K562 (cell line): ENCODE measurements around the gene ERBB4. TPM values are rescaled to one million over a fixed set of nuclear protein-coding genes. Genes with fewer than 3 reads are reported as not detected.

Source experiments
- ATAC-seq: fragments of 200-7000 bp; cut with Tn5 transposase; 3 replicates; pipeline ENCODE4 v1.9.1; 2020; ENCODE audit warnings: moderate library complexity
- BruUV-seq: library from RNA; stranded (reverse); fragments of 400-500 nt; replicated peaks from 2 replicates; lab custom pipeline; 2021; lab: Mats Ljungman, UMichigan
- CTCF ChIA-PET: fragments of 300-600 bp; formaldehyde crosslinking; extraction: SDS; loops from one replicate; lab custom pipeline; 2021; ENCODE audit warnings: low intra/inter-chr PET ratio; lab: Yijun Ruan, JAX
- POLR2A ChIA-PET: fragments of 300-600, 350-650 bp; sonication (Branson Sonifier 250); formaldehyde crosslinking; extraction: SDS; loops from one replicate; lab custom pipeline; 2021; ENCODE audit warnings: antibody characterized with exemption, inconsistent platforms; lab: Yijun Ruan, JAX
- DNase-seq, 4 experiments: peaks; one replicate each; pipeline versions ENCODE4 v3.0.0 to v3.0.0-alpha.2; 2011 to 2018; ENCODE audit warnings: low spot score in 3 of 4, mixed read lengths in 3 of 4; ENCODE audit errors: extremely low read depth in 1 of 4
- FAIRE-seq: peaks from 2 replicates; lab custom pipeline; 2011; peaks lifted over from hg19 to GRCh38; lab: Jason Lieb, UNC
- H2AFZ ChIP-seq: 2 replicates; pipeline ENCODE4 v1.6.0; 2011; ENCODE audit warnings: low read depth, low read length, control low read depth, inconsistent platforms
- H3K27ac ChIP-seq: fragments of 200-600 bp; 3 replicates; pipeline ENCODE4 v1.8.0; 2011; ENCODE audit warnings: low read depth, mild to moderate bottlenecking, control low read depth, inconsistent platforms, low read length, moderate library complexity, mixed read lengths; ENCODE audit errors: extremely low read depth
- H3K27me3 ChIP-seq, 2 experiments: fragments of 300-600 bp in 1 of 2; 2 replicates in 1 of 2; 3 replicates in 1 of 2; pipeline versions ENCODE4 v1.6.0 to v1.8.0; 2011; ENCODE audit warnings: inconsistent platforms in 2 of 2, low read length in 2 of 2, mild to moderate bottlenecking in 1 of 2, mixed read lengths in 1 of 2, moderate library complexity in 1 of 2; ENCODE audit not compliant: control insufficient read depth in 2 of 2, insufficient read depth in 2 of 2
- H3K36me3 ChIP-seq: fragments of 300-600 bp; 3 replicates; pipeline ENCODE4 v1.8.0; 2011; ENCODE audit warnings: mild to moderate bottlenecking, low read length, inconsistent platforms; ENCODE audit not compliant: control insufficient read depth, insufficient read depth
- H3K4me1 ChIP-seq, 2 experiments: fragments of 200-600 bp in 1 of 2; replicated peaks in 1 of 2; 2 replicates in 1 of 2; 3 replicates in 1 of 2; pipeline versions ENCODE4 v1.5.1 to v1.8.0; 2011; ENCODE audit warnings: inconsistent platforms in 2 of 2, low read length in 2 of 2, mild to moderate bottlenecking in 1 of 2, mixed read lengths in 1 of 2, moderate library complexity in 1 of 2; ENCODE audit not compliant: control insufficient read depth in 2 of 2, insufficient read depth in 2 of 2
- H3K4me2 ChIP-seq: 2 replicates; pipeline ENCODE4 v1.6.1; 2011; ENCODE audit warnings: low read length, control low read depth, inconsistent platforms, mixed read lengths; ENCODE audit not compliant: insufficient read depth
- H3K4me3 ChIP-seq: fragments of 200-600 bp; sonication (generic), shearing (Covaris generic); 2 replicates; pipeline ENCODE4 v1.5.1; 2016; ENCODE audit warnings: control low read depth, inconsistent platforms
- H3K79me2 ChIP-seq: fragments of 200-600 bp; 3 replicates; pipeline ENCODE4 v1.8.0; 2011; ENCODE audit warnings: low read length, inconsistent platforms; ENCODE audit not compliant: control insufficient read depth, insufficient read depth
- H3K9ac ChIP-seq, 2 experiments: 2 replicates each; pipeline versions ENCODE4 v1.6.0 to v1.6.1; 2011; ENCODE audit warnings: low read depth in 2 of 2, low read length in 2 of 2, control low read depth in 1 of 2, inconsistent platforms in 1 of 2, mild to moderate bottlenecking in 1 of 2, mixed read lengths in 1 of 2; ENCODE audit not compliant: insufficient read depth in 1 of 2
- H3K9me1 ChIP-seq: one replicate; pipeline ENCODE4 v1.6.0; 2011; ENCODE audit warnings: inconsistent platforms, mild to moderate bottlenecking, low read length, moderate library complexity; ENCODE audit not compliant: control insufficient read depth, insufficient read depth
- H3K9me3 ChIP-seq: replicated peaks from 2 replicates; pipeline ENCODE4 v1.5.1; 2011; ENCODE audit warnings: low read depth, low read length, inconsistent platforms; ENCODE audit not compliant: control insufficient read depth, insufficient read depth
- H4K20me1 ChIP-seq: replicated peaks from 2 replicates; pipeline ENCODE4 v1.6.1; 2011; ENCODE audit warnings: low read length, inconsistent platforms, mixed read lengths; ENCODE audit not compliant: control insufficient read depth, insufficient read depth
- ESRRB ChIP-seq: fragments of 250-450 bp; sonication (Bioruptor Pico); IDR thresholded peaks from 2 replicates; pipeline ENCODE4 v1.5.0; 2020; ENCODE audit warnings: mild to moderate bottlenecking, moderate library complexity, borderline replicate concordance
- FOXJ3 ChIP-seq: sonication (generic); formaldehyde crosslinking; IDR thresholded peaks from 2 replicates; pipeline ENCODE4 v1.4.0; 2020; ENCODE audit warnings: mild to moderate bottlenecking, missing genetic modification reagents
- KHSRP ChIP-seq: fragments of 450-650 bp; IDR thresholded peaks from 2 replicates; pipeline ENCODE4 v1.6.1; 2017
- NCOA4 ChIP-seq: fragments of 450-650 bp; IDR thresholded peaks from 2 replicates; pipeline ENCODE4 v1.6.1; 2018; ENCODE audit warnings: mild to moderate bottlenecking; ENCODE audit not compliant: partially characterized antibody
- POU5F1 ChIP-seq: fragments of 150-350 bp; IDR thresholded peaks from 2 replicates; pipeline ENCODE4 v1.6.1; 2014; ENCODE audit warnings: borderline replicate concordance, low read length, low read depth, mild to moderate bottlenecking; ENCODE audit not compliant: partially characterized antibody
- SMARCA4 ChIP-seq: fragments of 450-650 bp; IDR thresholded peaks from 2 replicates; pipeline ENCODE4 v1.6.1; 2016
- SRF ChIP-seq, 2 experiments: fragments of 250-450, 450-650 bp in 1 of 2; sonication (Bioruptor Pico) in 1 of 2; sonication (generic) in 1 of 2; formaldehyde crosslinking; IDR thresholded peaks; 2 replicates each; pipeline versions ENCODE4 v1.5.0 to v1.5.1; 2020 to 2022; ENCODE audit warnings: mild to moderate bottlenecking in 1 of 2, missing genetic modification reagents in 1 of 2
- ZKSCAN1 ChIP-seq: fragments of 150-350 bp; IDR thresholded peaks from 2 replicates; pipeline ENCODE4 v1.6.1; 2016; ENCODE audit warnings: low read depth, low read length
- ZSCAN32 ChIP-seq: fragments of 450-650 bp; formaldehyde crosslinking; IDR thresholded peaks from 2 replicates; pipeline ENCODE4 v1.4.0; 2020; ENCODE audit warnings: mild to moderate bottlenecking, moderate library complexity
- WGBS: fragments of 100-300 bp; shearing (Covaris generic); methylation state at CpG from one replicate; pipeline ENCODE4 v1.1.6; 2016; ENCODE audit warnings: low coverage, mixed read lengths; ENCODE audit not compliant: insufficient coverage; ENCODE audit errors: missing lambda C conversion rate; 5-methylcytosine and 5-hydroxymethylcytosine counted together
- in situ Hi-C: fragments of 300-500 bp; cut with MboI; formaldehyde crosslinking; loops from 4 replicates; pipeline ENCODE4 v1.15.0; 2018; ENCODE audit warnings: inconsistent platforms, mixed read lengths
- intact Hi-C: fragments of 100-400 bp; cut with micrococcal nuclease; formaldehyde crosslinking; loops from 2 replicates; pipeline ENCODE4 v1.14.2; 2022
- polyA plus RNA-seq, 8 experiments: library from polyadenylated mRNA; depleted of rRNA in 4 of 8; stranded (reverse) in 5 of 8; unstranded in 3 of 8; fragments of >200 nt; fragmentation: Nextera tagmentation in 2 of 8; fragmentation: Illumina TruSeq in 1 of 8; extraction: Ambion mirVana in 2 of 8; extraction: Trizol in 1 of 8; gene quantifications; 2 replicates each; pipeline versions ENCODE4 v1.2.1 to v1.2.3, GENCODE V29; 2011 to 2014; ENCODE audit warnings: inconsistent platforms in 1 of 8, missing spikeins in 1 of 8
- total RNA-seq, 7 experiments: library from RNA; depleted of rRNA in 6 of 7; stranded (reverse); fragments of >200 nt in 6 of 7; fragmentation: Illumina TruSeq in 2 of 7; extraction: Trizol in 2 of 7; gene quantifications; 2 replicates each; pipeline versions ENCODE4 v1.2.1 to v1.2.3, GENCODE V29; 2011 to 2021; ENCODE audit warnings: low replicate concordance in 1 of 7
- TF ChIP-seq, protein P1 (sequence below), 3 experiments: fragments of 200-800 bp in 1 of 3; fragments of 250-450 bp in 1 of 3; fragments of 450-650 bp in 1 of 3; sonication (Bioruptor Pico) in 1 of 3; sonication (Bioruptor generic) in 1 of 3; formaldehyde crosslinking in 1 of 3; IDR thresholded peaks; 2 replicates each; pipeline versions ENCODE4 v1.6.1 to v1.8.0; 2016 to 2022; ENCODE audit warnings: mild to moderate bottlenecking in 2 of 3, missing genetic modification characterization in 2 of 3, missing compliant biosample characterization in 1 of 3, moderate library complexity in 1 of 3
- TF ChIP-seq, protein P2 (sequence below): fragments of 250-450 bp; sonication (Bioruptor Pico); IDR thresholded peaks from 2 replicates; pipeline ENCODE4 v1.9.0; 2021; ENCODE audit warnings: mild to moderate bottlenecking, inconsistent platforms
- TF ChIP-seq, protein P3 (sequence below), 2 experiments: fragments of 450-650 bp in 1 of 2; IDR thresholded peaks; 2 replicates each; pipeline ENCODE4 v1.6.1; 2011 to 2017; ENCODE audit warnings: low read depth in 2 of 2, antibody characterized with exemption in 1 of 2, borderline replicate concordance in 1 of 2, low read length in 1 of 2, mild to moderate bottlenecking in 1 of 2, mixed read lengths in 1 of 2; ENCODE audit not compliant: control insufficient read depth in 1 of 2
- TF ChIP-seq, protein P4 (sequence below): sonication (generic); formaldehyde crosslinking; IDR thresholded peaks from 2 replicates; pipeline ENCODE4 v1.9.0; 2022; ENCODE audit warnings: mild to moderate bottlenecking, missing genetic modification reagents

The ERBB4 gene
- total and polyA plus RNA-seq, 9 of the 15 experiments (the other 6 are each of a cell fraction or from before 2014, with no cell fraction given): not detected

DNA sequence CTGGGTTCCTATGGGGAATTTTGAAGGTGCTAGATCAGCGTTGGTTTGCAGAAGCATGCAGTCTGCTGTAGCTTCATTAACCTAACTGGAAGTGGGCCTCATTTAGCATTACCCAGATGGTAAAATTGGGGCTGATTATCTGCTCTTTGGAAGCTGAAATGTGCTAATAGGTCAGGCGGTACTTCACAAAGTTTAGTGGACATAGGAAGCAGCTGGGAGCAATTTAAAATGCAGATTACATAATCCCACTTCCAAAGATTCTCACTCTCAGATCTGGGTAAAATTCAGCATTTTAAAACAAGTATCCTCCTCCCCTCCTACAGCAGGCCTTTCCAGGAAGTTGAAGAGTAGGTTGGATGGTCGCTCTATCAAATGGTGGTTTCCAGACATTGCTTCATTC lies 1075.2 kb downstream of the ERBB4 start:
- in situ Hi-C loops (no loop called here), intact Hi-C loops (no loop called here)
- BruUV-seq: no TSS peak
- TF ChIP-seq SRF (CRISPR knock-in tag; IDR thresholded peaks at IDR 0.05) (no peak), ESRRB (CRISPR knock-in tag) (no peak), NCOA4 (no peak), ZSCAN32 (no peak), ZKSCAN1 (no peak), FOXJ3 (no peak), SMARCA4 (no peak), POU5F1 (no peak), KHSRP (no peak)
- TF ChIP-seq, protein P1, sequence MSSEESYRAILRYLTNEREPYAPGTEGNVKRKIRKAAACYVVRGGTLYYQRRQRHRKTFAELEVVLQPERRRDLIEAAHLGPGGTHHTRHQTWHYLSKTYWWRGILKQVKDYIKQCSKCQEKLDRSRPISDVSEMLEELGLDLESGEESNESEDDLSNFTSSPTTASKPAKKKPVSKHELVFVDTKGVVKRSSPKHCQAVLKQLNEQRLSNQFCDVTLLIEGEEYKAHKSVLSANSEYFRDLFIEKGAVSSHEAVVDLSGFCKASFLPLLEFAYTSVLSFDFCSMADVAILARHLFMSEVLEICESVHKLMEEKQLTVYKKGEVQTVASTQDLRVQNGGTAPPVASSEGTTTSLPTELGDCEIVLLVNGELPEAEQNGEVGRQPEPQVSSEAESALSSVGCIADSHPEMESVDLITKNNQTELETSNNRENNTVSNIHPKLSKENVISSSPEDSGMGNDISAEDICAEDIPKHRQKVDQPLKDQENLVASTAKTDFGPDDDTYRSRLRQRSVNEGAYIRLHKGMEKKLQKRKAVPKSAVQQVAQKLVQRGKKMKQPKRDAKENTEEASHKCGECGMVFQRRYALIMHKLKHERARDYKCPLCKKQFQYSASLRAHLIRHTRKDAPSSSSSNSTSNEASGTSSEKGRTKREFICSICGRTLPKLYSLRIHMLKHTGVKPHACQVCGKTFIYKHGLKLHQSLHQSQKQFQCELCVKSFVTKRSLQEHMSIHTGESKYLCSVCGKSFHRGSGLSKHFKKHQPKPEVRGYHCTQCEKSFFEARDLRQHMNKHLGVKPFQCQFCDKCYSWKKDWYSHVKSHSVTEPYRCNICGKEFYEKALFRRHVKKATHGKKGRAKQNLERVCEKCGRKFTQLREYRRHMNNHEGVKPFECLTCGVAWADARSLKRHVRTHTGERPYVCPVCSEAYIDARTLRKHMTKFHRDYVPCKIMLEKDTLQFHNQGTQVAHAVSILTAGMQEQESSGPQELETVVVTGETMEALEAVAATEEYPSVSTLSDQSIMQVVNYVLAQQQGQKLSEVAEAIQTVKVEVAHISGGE (CRISPR knock-in tag; IDR thresholded peaks at IDR 0.05): no peak
- TF ChIP-seq, protein P2, sequence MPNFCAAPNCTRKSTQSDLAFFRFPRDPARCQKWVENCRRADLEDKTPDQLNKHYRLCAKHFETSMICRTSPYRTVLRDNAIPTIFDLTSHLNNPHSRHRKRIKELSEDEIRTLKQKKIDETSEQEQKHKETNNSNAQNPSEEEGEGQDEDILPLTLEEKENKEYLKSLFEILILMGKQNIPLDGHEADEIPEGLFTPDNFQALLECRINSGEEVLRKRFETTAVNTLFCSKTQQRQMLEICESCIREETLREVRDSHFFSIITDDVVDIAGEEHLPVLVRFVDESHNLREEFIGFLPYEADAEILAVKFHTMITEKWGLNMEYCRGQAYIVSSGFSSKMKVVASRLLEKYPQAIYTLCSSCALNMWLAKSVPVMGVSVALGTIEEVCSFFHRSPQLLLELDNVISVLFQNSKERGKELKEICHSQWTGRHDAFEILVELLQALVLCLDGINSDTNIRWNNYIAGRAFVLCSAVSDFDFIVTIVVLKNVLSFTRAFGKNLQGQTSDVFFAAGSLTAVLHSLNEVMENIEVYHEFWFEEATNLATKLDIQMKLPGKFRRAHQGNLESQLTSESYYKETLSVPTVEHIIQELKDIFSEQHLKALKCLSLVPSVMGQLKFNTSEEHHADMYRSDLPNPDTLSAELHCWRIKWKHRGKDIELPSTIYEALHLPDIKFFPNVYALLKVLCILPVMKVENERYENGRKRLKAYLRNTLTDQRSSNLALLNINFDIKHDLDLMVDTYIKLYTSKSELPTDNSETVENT (CRISPR knock-in tag): no peak
- TF ChIP-seq, protein P3, sequence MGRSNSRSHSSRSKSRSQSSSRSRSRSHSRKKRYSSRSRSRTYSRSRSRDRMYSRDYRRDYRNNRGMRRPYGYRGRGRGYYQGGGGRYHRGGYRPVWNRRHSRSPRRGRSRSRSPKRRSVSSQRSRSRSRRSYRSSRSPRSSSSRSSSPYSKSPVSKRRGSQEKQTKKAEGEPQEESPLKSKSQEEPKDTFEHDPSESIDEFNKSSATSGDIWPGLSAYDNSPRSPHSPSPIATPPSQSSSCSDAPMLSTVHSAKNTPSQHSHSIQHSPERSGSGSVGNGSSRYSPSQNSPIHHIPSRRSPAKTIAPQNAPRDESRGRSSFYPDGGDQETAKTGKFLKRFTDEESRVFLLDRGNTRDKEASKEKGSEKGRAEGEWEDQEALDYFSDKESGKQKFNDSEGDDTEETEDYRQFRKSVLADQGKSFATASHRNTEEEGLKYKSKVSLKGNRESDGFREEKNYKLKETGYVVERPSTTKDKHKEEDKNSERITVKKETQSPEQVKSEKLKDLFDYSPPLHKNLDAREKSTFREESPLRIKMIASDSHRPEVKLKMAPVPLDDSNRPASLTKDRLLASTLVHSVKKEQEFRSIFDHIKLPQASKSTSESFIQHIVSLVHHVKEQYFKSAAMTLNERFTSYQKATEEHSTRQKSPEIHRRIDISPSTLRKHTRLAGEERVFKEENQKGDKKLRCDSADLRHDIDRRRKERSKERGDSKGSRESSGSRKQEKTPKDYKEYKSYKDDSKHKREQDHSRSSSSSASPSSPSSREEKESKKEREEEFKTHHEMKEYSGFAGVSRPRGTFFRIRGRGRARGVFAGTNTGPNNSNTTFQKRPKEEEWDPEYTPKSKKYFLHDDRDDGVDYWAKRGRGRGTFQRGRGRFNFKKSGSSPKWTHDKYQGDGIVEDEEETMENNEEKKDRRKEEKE (IDR thresholded peaks at IDR 0.05; ENCODE audit: borderline replicate concordance in 1 of 2, control insufficient read depth in 1 of 2, low read depth in 2 of 2, low read length in 1 of 2): no peak
- TF ChIP-seq, protein P4, sequence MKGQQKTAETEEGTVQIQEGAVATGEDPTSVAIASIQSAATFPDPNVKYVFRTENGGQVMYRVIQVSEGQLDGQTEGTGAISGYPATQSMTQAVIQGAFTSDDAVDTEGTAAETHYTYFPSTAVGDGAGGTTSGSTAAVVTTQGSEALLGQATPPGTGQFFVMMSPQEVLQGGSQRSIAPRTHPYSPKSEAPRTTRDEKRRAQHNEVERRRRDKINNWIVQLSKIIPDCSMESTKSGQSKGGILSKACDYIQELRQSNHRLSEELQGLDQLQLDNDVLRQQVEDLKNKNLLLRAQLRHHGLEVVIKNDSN: no peak

More for the DNA sequence above, 1075.2 kb downstream of the ERBB4 start:
- no peak overlapping the region for H3K4me2 ChIP-seq
- H4K20me1 ChIP-seq: no peaks in the 10 kb centered on the region
- no peaks in the 10 kb centered on the region for H3K4me1 ChIP-seq
- ChIA-PET CTCF (no interaction called here), POLR2A (no interaction called here)
- 0% methylated on average over 3 of the region's 3 CpGs for WGBS
- no peak overlapping the region for H2AFZ ChIP-seq
- H3K27me3 ChIP-seq: no peaks in the 10 kb centered on the region
- H3K27ac ChIP-seq: no peak overlapping the region
- no peak for FAIRE-seq
- H3K9ac ChIP-seq: no peak overlapping the region
- DNase-seq: no peak
- no peaks in the 10 kb centered on the region for H3K9me3 ChIP-seq
- H3K36me3 ChIP-seq: no peaks in the 10 kb centered on the region
- ATAC-seq: no peak
- no peaks in the 10 kb centered on the region for H3K9me1 ChIP-seq
- H3K4me3 ChIP-seq: no peak overlapping the region
- no peaks in the 10 kb centered on the region for H3K79me2 ChIP-seq
